ENCODE measurements around the gene PNRC1.

The PNRC1 gene

GRCh38 chr6:89044328-89045010 is 36.1 kb upstream of the PNRC1 start (continued):
- TF ChIP-seq POU6F1 (CRISPR knock-in tag; IDR thresholded peaks at IDR 0.05; ENCODE audit: borderline replicate concordance, low read depth) (no peak), CSDC2 (CRISPR knock-in tag; IDR thresholded peaks at IDR 0.05) (no peak)

GRCh38 chr6:89045011-89045387 is 35.6 kb upstream of the PNRC1 start:
- TF ChIP-seq PPARA (CRISPR knock-in tag; IDR thresholded peaks at IDR 0.05; ENCODE audit: borderline replicate concordance) (no peak), RARB (CRISPR knock-in tag; IDR thresholded peaks at IDR 0.05) (no peak), ZFP30 (CRISPR knock-in tag; IDR thresholded peaks at IDR 0.05) (no peak), ZFP3 (CRISPR knock-in tag; IDR thresholded peaks at IDR 0.05) (no peak), ISL1 (CRISPR knock-in tag; IDR thresholded peaks at IDR 0.05) (no peak), CSDC2 (CRISPR knock-in tag; IDR thresholded peaks at IDR 0.05) (no peak), ESRRG (CRISPR knock-in tag; IDR thresholded peaks at IDR 0.05) (no peak), ZNF8 (CRISPR knock-in tag; IDR thresholded peaks at IDR 0.05) (no peak), GLIS3 (CRISPR knock-in tag; IDR thresholded peaks at IDR 0.05) (no peak), TSHZ2 (CRISPR knock-in tag; IDR thresholded peaks at IDR 0.05) (no peak), TCF4 (CRISPR knock-in tag; IDR thresholded peaks at IDR 0.05; ENCODE audit: borderline replicate concordance) (no peak), ARNTL (CRISPR knock-in tag; IDR thresholded peaks at IDR 0.05; ENCODE audit: borderline replicate concordance, low read depth) (no peak), PATZ1 (CRISPR knock-in tag; IDR thresholded peaks at IDR 0.05; ENCODE audit: borderline replicate concordance) (no peak), TOX (CRISPR knock-in tag; IDR thresholded peaks at IDR 0.05; ENCODE audit: borderline replicate concordance) (no peak)
- no peak for ATAC-seq

GRCh38 chr6:89045576-89045975 is 35.0 kb upstream of the PNRC1 start:
- ATAC-seq = no peak
- TF ChIP-seq GLIS3 (CRISPR knock-in tag; IDR thresholded peaks at IDR 0.05) = no peak
- TF ChIP-seq BACH2 (CRISPR knock-in tag; IDR thresholded peaks at IDR 0.05; ENCODE audit: borderline replicate concordance) = no peak
- no peak for TF ChIP-seq SNAI2 (CRISPR knock-in tag; IDR thresholded peaks at IDR 0.05)
- TF ChIP-seq ESRRG (CRISPR knock-in tag; IDR thresholded peaks at IDR 0.05) = no peak

- no peak for TF ChIP-seq ZC3H10 (CRISPR knock-in tag; IDR thresholded peaks at IDR 0.05)
- TF ChIP-seq ARNTL (CRISPR knock-in tag; IDR thresholded peaks at IDR 0.05; ENCODE audit: borderline replicate concordance, low read depth) = no peak
- TF ChIP-seq ESRRG (CRISPR knock-in tag; IDR thresholded peaks at IDR 0.05) = no peak
- no peak for TF ChIP-seq GLIS3 (CRISPR knock-in tag; IDR thresholded peaks at IDR 0.05)
- TF ChIP-seq PPARA (CRISPR knock-in tag; IDR thresholded peaks at IDR 0.05; ENCODE audit: borderline replicate concordance) = no peak
- TF ChIP-seq TCF4 (CRISPR knock-in tag; IDR thresholded peaks at IDR 0.05; ENCODE audit: borderline replicate concordance) = no peak
- TF ChIP-seq CSDC2 (CRISPR knock-in tag; IDR thresholded peaks at IDR 0.05) = no peak
- ATAC-seq = no peak
Measured at GRCh38 chr6:89047473-89047872, 33.1 kb upstream of the PNRC1 start.

GRCh38 chr6:89048288-89048923 is 32.1 kb upstream of the PNRC1 start:
- peak; percentile 48; the same call in 2 of the 3 replicates for ATAC-seq
- TF ChIP-seq ZNF8 (CRISPR knock-in tag; IDR thresholded peaks at IDR 0.05) (no peak), RARB (CRISPR knock-in tag; IDR thresholded peaks at IDR 0.05) (no peak), ZNF70 (CRISPR knock-in tag; IDR thresholded peaks at IDR 0.05) (no peak), PATZ1 (CRISPR knock-in tag; IDR thresholded peaks at IDR 0.05; ENCODE audit: borderline replicate concordance) (no peak), OSR1 (CRISPR knock-in tag; IDR thresholded peaks at IDR 0.05) (no peak), GLIS3 (CRISPR knock-in tag; IDR thresholded peaks at IDR 0.05) (no peak), ZNF565 (CRISPR knock-in tag; conservative IDR thresholded peaks at IDR 0.05; ENCODE audit: low read depth) (no peak), TSHZ2 (CRISPR knock-in tag; IDR thresholded peaks at IDR 0.05) (no peak), SNAI2 (CRISPR knock-in tag; IDR thresholded peaks at IDR 0.05) (no peak), TCF4 (CRISPR knock-in tag; IDR thresholded peaks at IDR 0.05; ENCODE audit: borderline replicate concordance) (no peak), ZFP30 (CRISPR knock-in tag; IDR thresholded peaks at IDR 0.05) (no peak), BACH2 (CRISPR knock-in tag; IDR thresholded peaks at IDR 0.05; ENCODE audit: borderline replicate concordance) (no peak)
